Smooth muscle cell of the coronary artery (primary cell): ENCODE data around the gene MAP1B. TPM values are rescaled to one million over a fixed set of nuclear protein-coding genes. Genes with fewer than 3 reads are reported as not detected.

Experiments
- total RNA-seq: library from RNA; depleted of rRNA; stranded (reverse); fragments of >200 nt; gene quantifications from 2 replicates; pipeline ENCODE4 v1.2.3, GENCODE V29; 2014; ENCODE audit warnings: low replicate concordance

Gene MAP1B
- total RNA-seq = 109 and 145 TPM in 2 replicates

GRCh38 chr5:72107131-72107900 is at the start of gene MAP1B:
TSS of gene MAP1B (plus strand) at chr5:72107475. CDS start at chr5:72107532, 57 bp downstream.

Other genes starting within 250 kb of the MAP1B start
- 39.2 and 51.0 TPM in 2 replicates for gene MRPS27, start 212.8 kb downstream of the MAP1B start, total RNA-seq
- gene PTCD2, start 212.9 kb downstream of the MAP1B start, total RNA-seq = 6.2 and 6.8 TPM in 2 replicates